Mesothelial cell of epicardium (in vitro differentiated cells): ENCODE measurements around the gene BBLN. TPM values are rescaled to one million over a fixed set of nuclear protein-coding genes. Genes with fewer than 3 reads are reported as not detected.
"Not testable (repeated sequence)": the region's sequence is repeated elsewhere in the genome, so short reads cannot be mapped to it uniquely, and the experiment has no call there.

Experiments used
- DNase-seq, 2 experiments: peaks; one replicate each; pipeline ENCODE4 v3.0.0; 2021; ENCODE audit warnings: low spot score in 2 of 2; ENCODE audit not compliant: unreplicated experiment in 2 of 2
- H3K27ac Mint-ChIP-seq: 2 replicates; pipeline ENCODE4 v1.8.0; 2021; ENCODE audit warnings: mixed read lengths
- H3K27me3 Mint-ChIP-seq: 2 replicates; pipeline ENCODE4 v1.8.0; 2021; ENCODE audit warnings: low read depth, mixed read lengths
- H3K36me3 Mint-ChIP-seq: 2 replicates; pipeline ENCODE4 v1.8.0; 2021; ENCODE audit warnings: mixed read lengths
- H3K4me1 Mint-ChIP-seq: 2 replicates; pipeline ENCODE4 v1.8.0; 2021; ENCODE audit warnings: mixed read lengths
- H3K4me3 Mint-ChIP-seq: 2 replicates; pipeline ENCODE4 v1.8.0; 2021; ENCODE audit warnings: mild to moderate bottlenecking, moderate library complexity, mixed read lengths
- H3K9me3 Mint-ChIP-seq: 2 replicates; pipeline ENCODE4 v1.8.0; 2021; ENCODE audit warnings: mixed read lengths
- total RNA-seq: library from RNA; stranded (reverse); gene quantifications from 3 replicates; pipeline ENCODE4 v1.2.1, GENCODE V29; 2021
- TF ChIP-seq, protein P1 (sequence below): fragments of 200-600 bp; sonication (generic); IDR thresholded peaks from one replicate; pipeline ENCODE4 v1.5.0; 2021; ENCODE audit warnings: antibody characterized with exemption; ENCODE audit not compliant: unreplicated experiment

Gene BBLN
- total RNA-seq, 1 donor from 2014 or later = 64.4 TPM

DNA sequence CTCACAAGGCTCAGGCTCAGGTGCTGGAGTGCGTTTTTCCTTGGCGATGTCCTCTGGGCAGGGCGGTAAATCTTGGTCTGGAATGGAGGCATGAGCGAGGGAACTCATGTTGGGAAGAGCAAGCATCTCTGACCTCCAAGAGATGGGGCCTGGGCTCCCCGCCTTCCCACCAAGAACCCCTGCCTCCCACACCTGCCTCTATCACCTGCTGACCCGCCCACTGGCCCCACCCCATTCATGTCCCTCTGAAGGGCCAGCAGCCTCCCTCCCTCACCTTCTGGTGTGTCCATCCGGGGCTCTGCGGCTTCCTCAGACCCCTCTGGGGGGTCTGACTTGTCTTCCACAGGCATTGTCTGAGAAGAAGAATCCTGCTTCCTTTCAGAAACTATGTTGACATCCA lies 20.4 kb downstream of the BBLN start:
- no peaks in the 10 kb centered on the region for H3K9me3 Mint-ChIP-seq
- DNase-seq = no peak
- no peak overlapping the region for H3K4me3 Mint-ChIP-seq
- TF ChIP-seq, protein P1, sequence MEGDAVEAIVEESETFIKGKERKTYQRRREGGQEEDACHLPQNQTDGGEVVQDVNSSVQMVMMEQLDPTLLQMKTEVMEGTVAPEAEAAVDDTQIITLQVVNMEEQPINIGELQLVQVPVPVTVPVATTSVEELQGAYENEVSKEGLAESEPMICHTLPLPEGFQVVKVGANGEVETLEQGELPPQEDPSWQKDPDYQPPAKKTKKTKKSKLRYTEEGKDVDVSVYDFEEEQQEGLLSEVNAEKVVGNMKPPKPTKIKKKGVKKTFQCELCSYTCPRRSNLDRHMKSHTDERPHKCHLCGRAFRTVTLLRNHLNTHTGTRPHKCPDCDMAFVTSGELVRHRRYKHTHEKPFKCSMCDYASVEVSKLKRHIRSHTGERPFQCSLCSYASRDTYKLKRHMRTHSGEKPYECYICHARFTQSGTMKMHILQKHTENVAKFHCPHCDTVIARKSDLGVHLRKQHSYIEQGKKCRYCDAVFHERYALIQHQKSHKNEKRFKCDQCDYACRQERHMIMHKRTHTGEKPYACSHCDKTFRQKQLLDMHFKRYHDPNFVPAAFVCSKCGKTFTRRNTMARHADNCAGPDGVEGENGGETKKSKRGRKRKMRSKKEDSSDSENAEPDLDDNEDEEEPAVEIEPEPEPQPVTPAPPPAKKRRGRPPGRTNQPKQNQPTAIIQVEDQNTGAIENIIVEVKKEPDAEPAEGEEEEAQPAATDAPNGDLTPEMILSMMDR = no peak
- no peak overlapping the region for H3K27ac Mint-ChIP-seq
- H3K27me3 Mint-ChIP-seq = no peaks in the 10 kb centered on the region
- H3K36me3 Mint-ChIP-seq = peaks cover 50% of the 10 kb centered on the region
- peaks cover 2% of the 10 kb centered on the region for H3K4me1 Mint-ChIP-seq

DNA sequence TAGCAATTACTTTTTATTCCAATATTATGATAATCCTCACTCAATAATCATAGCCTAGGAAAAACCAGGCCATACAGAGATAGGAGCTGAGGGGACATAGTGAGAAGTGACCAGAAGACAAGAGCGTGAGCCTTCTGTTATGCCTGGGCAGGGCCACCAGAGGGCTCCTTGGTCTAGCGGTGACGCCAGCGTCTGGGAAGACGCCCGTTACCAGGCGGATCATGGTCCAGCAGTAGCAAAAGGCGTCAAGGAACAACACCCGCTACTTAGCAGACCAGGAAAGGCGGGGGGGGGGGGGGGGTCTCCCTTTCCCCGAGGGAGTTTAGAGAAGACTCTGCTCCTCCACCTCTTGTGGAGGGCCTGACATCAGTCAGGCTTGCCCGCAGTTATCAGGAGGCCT lies 21.4 kb downstream of the BBLN start:
- not testable (repeated sequence) for H3K27ac Mint-ChIP-seq, H3K9me3 Mint-ChIP-seq, H3K27me3 Mint-ChIP-seq, H3K4me3 Mint-ChIP-seq, DNase-seq, H3K4me1 Mint-ChIP-seq
- H3K36me3 Mint-ChIP-seq = peaks cover 54% of the 10 kb centered on the region
- TF ChIP-seq, protein P1 = peak; percentile 17

DNA sequence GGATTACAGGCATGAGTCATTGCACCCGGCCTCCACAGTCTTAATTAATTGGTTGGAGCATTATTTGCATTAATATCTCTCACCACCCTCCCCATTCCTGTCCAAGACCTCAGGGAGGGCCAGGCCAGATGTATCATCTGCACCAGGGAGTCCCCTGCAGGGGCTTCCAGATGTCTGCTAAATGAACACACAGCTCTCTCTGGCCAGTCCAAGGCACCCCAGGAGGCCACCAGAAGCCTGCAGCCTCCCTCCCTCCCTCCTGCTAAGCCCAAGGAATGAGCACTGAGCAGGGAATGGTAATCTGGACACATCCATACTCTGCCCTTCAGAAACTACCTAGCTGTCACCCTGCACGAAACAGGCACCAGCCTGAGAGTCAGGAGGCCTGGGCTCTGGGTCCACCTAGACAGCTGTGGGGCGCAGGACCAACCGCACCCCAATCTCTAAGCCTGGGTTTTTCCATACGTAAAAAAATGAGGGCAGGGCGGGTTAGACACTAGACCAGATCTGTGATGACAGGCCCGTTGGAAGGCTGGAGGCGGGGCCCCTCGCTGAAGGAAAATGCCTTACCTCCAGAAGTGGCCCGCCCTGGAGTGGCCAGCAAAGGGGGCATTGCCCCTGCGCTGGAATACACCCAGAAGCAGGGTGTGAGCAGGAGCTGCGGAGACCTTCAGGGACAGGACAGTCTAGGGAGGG lies 23.0 kb downstream of the BBLN start:
- DNase-seq = no peak
- H3K27ac Mint-ChIP-seq = no peak overlapping the region
- H3K27me3 Mint-ChIP-seq = no peaks in the 10 kb centered on the region
- H3K36me3 Mint-ChIP-seq = peaks cover 56% of the 10 kb centered on the region
- no peaks in the 10 kb centered on the region for H3K4me1 Mint-ChIP-seq
- H3K4me3 Mint-ChIP-seq = no peak overlapping the region
- TF ChIP-seq, protein P1 = no peak
- H3K9me3 Mint-ChIP-seq = no peaks in the 10 kb centered on the region

- DNase-seq = no peak
- Mint-ChIP-seq H3K27ac (no peak overlapping the region), H3K27me3 (no peaks in the 10 kb centered on the region), H3K4me1 (peaks cover 9% of the 10 kb centered on the region), H3K9me3 (no peaks in the 10 kb centered on the region), H3K4me3 (no peak overlapping the region), H3K36me3 (peaks cover 41% of the 10 kb centered on the region)
- TF ChIP-seq, protein P1 = no peak
These were observed 26.2 kb downstream of the BBLN start for GRCh38 chr9:128185979-128186965.

- Mint-ChIP-seq H3K27ac (no peak overlapping the region), H3K36me3 (peaks cover 32% of the 10 kb centered on the region), H3K4me1 (peaks cover 13% of the 10 kb centered on the region), H3K9me3 (no peaks in the 10 kb centered on the region), H3K27me3 (no peaks in the 10 kb centered on the region), H3K4me3 (no peak overlapping the region)
- DNase-seq = no peak
- TF ChIP-seq, protein P1 = no peak
These were observed 27.3 kb downstream of the BBLN start for GRCh38 chr9:128187361-128187760.
